Left lung (tissue), 10 donors: Measurements from ENCODE around the gene METTL17. TPM values are rescaled to one million over a fixed set of nuclear protein-coding genes. Genes with fewer than 3 reads are reported as not detected.

Source experiments
- ATAC-seq: fragments of 200-7000 bp; cut with Tn5 transposase; one replicate; pipeline ENCODE4 v1.9.1; 2020; ENCODE audit warnings: moderate library complexity
- DNase-seq, 4 donors: peaks; one replicate each; pipeline ENCODE4 v3.0.0-alpha.2; 2013 to 2020
- H3K27ac ChIP-seq, 2 donors: fragments of 200-600 bp; sonication (generic) in 1 of 2; one replicate each; pipeline versions ENCODE4 v1.5.0 to v1.8.0; 2020 to 2021
- H3K27me3 ChIP-seq, 2 donors: fragments of 200-600 bp; sonication (generic) in 1 of 2; one replicate each; pipeline versions ENCODE4 v1.5.0 to v1.8.0; 2020 to 2021
- H3K36me3 ChIP-seq, 2 donors: fragments of 200-600 bp; sonication (generic) in 1 of 2; one replicate each; pipeline versions ENCODE4 v1.5.0 to v1.8.0; 2020 to 2021
- H3K4me1 ChIP-seq, 2 donors: fragments of 200-600 bp; one replicate each; pipeline ENCODE4 v1.8.0; 2021
- H3K4me3 ChIP-seq, 2 donors: fragments of 200-600 bp; sonication (generic) in 1 of 2; one replicate each; pipeline versions ENCODE4 v1.5.0 to v1.8.0; 2020 to 2021; ENCODE audit warnings: mild to moderate bottlenecking in 1 of 2
- H3K9me3 ChIP-seq, 2 donors: fragments of 200-600 bp; sonication (generic) in 1 of 2; one replicate each; pipeline versions ENCODE4 v1.5.0 to v1.8.0; 2020 to 2021
- CTCF ChIP-seq, 2 donors: fragments of 200-600 bp; sonication (generic) in 1 of 2; IDR thresholded peaks; one replicate each; pipeline versions ENCODE4 v1.5.0 to v1.8.0; 2021; ENCODE audit warnings: antibody characterized with exemption in 2 of 2
- intact Hi-C, 2 donors: fragments of 100-400 bp; cut with DNase I; formaldehyde crosslinking; loops; one replicate each; pipeline versions ENCODE4 v1.11.2 to v1.14.2; 2022
- polyA plus RNA-seq, 6 donors: library from polyadenylated mRNA; unstranded; fragments of 120-200 nt; gene quantifications; one replicate each; pipeline ENCODE4 v1.2.1, GENCODE V29; 2013; ENCODE audit not compliant: insufficient read length in 6 of 6
- total RNA-seq, 2 donors: library from RNA; stranded (reverse); fragmentation: NEBNext Ultra II Directional; extraction: Animal tissue kit (Norgen Biotek cat#: 25700); gene quantifications; one replicate each; pipeline ENCODE4 v1.2.1, GENCODE V29; 2021
- donor health status: DM: no; HTN: yes; CAD: no.
- donor health status: DM: no; HTN: no; CAD: no.

METTL17 gene
- total and polyA plus RNA-seq, 8 donors: 38.6 to 137 (median 112) TPM

GRCh38 chr14:21026988-21027315 is 37.2 kb downstream of the METTL17 start:
- H3K4me1 ChIP-seq: peaks cover 7 to 19% of the 10 kb centered on the region in 2 donors
- DNase-seq: no peak
- TF ChIP-seq CTCF (IDR thresholded peaks at IDR 0.05): no peak
- H3K4me3 ChIP-seq: no peak overlapping the region
- peaks cover 0 to 35% of the 10 kb centered on the region in 2 donors for H3K27me3 ChIP-seq
- no peaks in the 10 kb centered on the region for H3K36me3 ChIP-seq
- no peaks in the 10 kb centered on the region for H3K9me3 ChIP-seq
- H3K27ac ChIP-seq: peak overlapping the region in 1 of 2 donors; percentile 30
- no peak for ATAC-seq
- intact Hi-C loops: no loop called here

- H3K27ac ChIP-seq: no peak within 1 kb of the TSS
Measured at GRCh38 chr14:21029917-21030316, 40.1 kb downstream of the METTL17 start, which contains the start of gene TPPP2. Gene TPPP2, plus strand, starts transcription at chr14:21030217. Its CDS starts 365 bp downstream, at chr14:21030582.

GRCh38 chr14:21030531-21030930 is 40.8 kb downstream of the METTL17 start:
- no peak overlapping the region for H3K27ac ChIP-seq
- no peaks in the 10 kb centered on the region for H3K9me3 ChIP-seq
- H3K4me1 ChIP-seq: no peaks in the 10 kb centered on the region
- intact Hi-C loops: no loop called here
- DNase-seq (no peak), ATAC-seq (no peak)
- peaks cover 0 to 11% of the 10 kb centered on the region in 2 donors for H3K27me3 ChIP-seq
- no peak for TF ChIP-seq CTCF (IDR thresholded peaks at IDR 0.05)
- no peak overlapping the region for H3K4me3 ChIP-seq
- H3K36me3 ChIP-seq: no peaks in the 10 kb centered on the region

More at GRCh38 chr14:21029917-21030316, 40.1 kb downstream of the METTL17 start, which contains the start of gene TPPP2:
- peaks cover 0 to under 1% of the 10 kb centered on the region in 2 donors for H3K4me1 ChIP-seq
- no peaks in the 10 kb centered on the region for H3K36me3 ChIP-seq
- no peak within 1 kb of the TSS for H3K4me3 ChIP-seq
- ATAC-seq (no peak), DNase-seq (no peak)
- peaks cover 0 to 17% of the 10 kb centered on the region in 2 donors for H3K27me3 ChIP-seq
- H3K9me3 ChIP-seq: no peaks in the 10 kb centered on the region
- TF ChIP-seq CTCF (IDR thresholded peaks at IDR 0.05): no peak
- intact Hi-C loops: no loop called here

- no peak for TF ChIP-seq CTCF (IDR thresholded peaks at IDR 0.05)
- Histone ChIP-seq H3K4me1 (no peaks in the 10 kb centered on the region), H3K4me3 (no peak overlapping the region), H3K27ac (no peak overlapping the region), H3K27me3 (no peaks in the 10 kb centered on the region), H3K36me3 (no peaks in the 10 kb centered on the region), H3K9me3 (no peaks in the 10 kb centered on the region)
- intact Hi-C loops: no loop called here
- DNase-seq (no peak), ATAC-seq (no peak)
Measured at GRCh38 chr14:21032326-21033132, 42.7 kb downstream of the METTL17 start.

GRCh38 chr14:21033133-21033698 is 43.4 kb downstream of the METTL17 start:
- no peak overlapping the region for H3K27ac ChIP-seq
- TF ChIP-seq CTCF (IDR thresholded peaks at IDR 0.05): no peak
- no peak for DNase-seq

More at GRCh38 chr14:21033133-21033698, 43.4 kb downstream of the METTL17 start:
- no peaks in the 10 kb centered on the region for H3K9me3 ChIP-seq
- H3K27me3 ChIP-seq: no peaks in the 10 kb centered on the region
- no peak overlapping the region for H3K4me3 ChIP-seq
- intact Hi-C loops: no loop called here
- no peaks in the 10 kb centered on the region for H3K36me3 ChIP-seq
- no peak for ATAC-seq
- no peaks in the 10 kb centered on the region for H3K4me1 ChIP-seq
